Progenitor cell of endocrine pancreas (in vitro differentiated cells): ENCODE data around the gene TGFBR2. TPM values are rescaled to one million over a fixed set of nuclear protein-coding genes. Genes with fewer than 3 reads are reported as not detected.

ENCODE experiments used
- DNase-seq: peaks from one replicate; pipeline ENCODE4 v3.0.0; 2021; ENCODE audit warnings: low spot score; ENCODE audit not compliant: unreplicated experiment
- H3K27ac Mint-ChIP-seq: 2 replicates; pipeline ENCODE4 v1.8.0; 2021; ENCODE audit warnings: mild to moderate bottlenecking, moderate library complexity, mixed read lengths
- H3K27me3 Mint-ChIP-seq: 2 replicates; pipeline ENCODE4 v1.8.0; 2021; ENCODE audit warnings: mixed read lengths
- H3K36me3 Mint-ChIP-seq: 2 replicates; pipeline ENCODE4 v1.8.0; 2022; ENCODE audit warnings: mixed read lengths; ENCODE audit not compliant: insufficient read depth
- H3K4me1 Mint-ChIP-seq: 2 replicates; pipeline ENCODE4 v1.8.0; 2021; ENCODE audit warnings: low read depth, mixed read lengths
- H3K4me3 Mint-ChIP-seq: 2 replicates; pipeline ENCODE4 v1.8.0; 2021; ENCODE audit warnings: low read depth, mild to moderate bottlenecking, moderate library complexity, mixed read lengths
- H3K9me3 Mint-ChIP-seq: 2 replicates; pipeline ENCODE4 v1.8.0; 2021; ENCODE audit warnings: low read depth, mixed read lengths
- total RNA-seq: library from RNA; stranded (reverse); gene quantifications from 2 replicates; pipeline ENCODE4 v1.2.1, GENCODE V29; 2021
- TF ChIP-seq, protein P1 (sequence below): fragments of 200-600 bp; sonication (generic); IDR thresholded peaks from one replicate; pipeline ENCODE4 v1.5.0; 2021; ENCODE audit warnings: antibody characterized with exemption, mild to moderate bottlenecking; ENCODE audit not compliant: unreplicated experiment

The TGFBR2 gene
- total RNA-seq, 1 donor from 2014 or later, result 21.1 TPM

DNA sequence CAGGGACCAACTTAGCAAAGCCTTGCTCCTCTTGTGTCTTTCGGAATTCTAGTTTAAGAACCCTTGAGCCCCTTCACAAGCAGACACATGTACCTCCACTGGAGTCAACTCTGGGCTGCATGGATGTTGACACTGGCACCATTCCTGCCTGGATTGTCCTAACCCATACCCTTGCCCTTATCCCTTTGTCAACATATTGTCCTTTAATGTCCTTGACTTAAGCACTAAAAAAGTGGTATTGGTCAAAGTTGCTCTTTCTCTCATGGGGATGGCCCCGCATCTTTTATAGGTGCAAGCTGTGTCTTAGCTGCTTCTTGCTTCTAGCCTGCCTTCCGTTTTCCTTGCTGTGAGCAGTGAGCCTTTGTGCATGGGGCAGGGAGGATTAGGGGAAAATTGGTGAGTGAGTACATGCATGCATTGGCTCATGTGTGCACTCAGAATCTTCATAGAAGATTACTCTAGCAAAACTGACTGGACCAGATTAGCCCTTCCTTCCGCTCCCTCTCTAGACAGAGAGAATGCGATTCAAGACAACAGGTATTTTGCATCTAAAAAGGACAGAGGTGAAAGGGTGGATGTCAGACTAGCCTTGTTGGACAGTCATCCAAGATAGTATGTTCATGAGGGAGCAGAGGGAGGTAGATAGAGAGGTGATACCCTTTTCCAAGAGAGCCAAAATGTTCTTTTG is 42.4 kb downstream of the TGFBR2 start:
- TF ChIP-seq, protein P1, sequence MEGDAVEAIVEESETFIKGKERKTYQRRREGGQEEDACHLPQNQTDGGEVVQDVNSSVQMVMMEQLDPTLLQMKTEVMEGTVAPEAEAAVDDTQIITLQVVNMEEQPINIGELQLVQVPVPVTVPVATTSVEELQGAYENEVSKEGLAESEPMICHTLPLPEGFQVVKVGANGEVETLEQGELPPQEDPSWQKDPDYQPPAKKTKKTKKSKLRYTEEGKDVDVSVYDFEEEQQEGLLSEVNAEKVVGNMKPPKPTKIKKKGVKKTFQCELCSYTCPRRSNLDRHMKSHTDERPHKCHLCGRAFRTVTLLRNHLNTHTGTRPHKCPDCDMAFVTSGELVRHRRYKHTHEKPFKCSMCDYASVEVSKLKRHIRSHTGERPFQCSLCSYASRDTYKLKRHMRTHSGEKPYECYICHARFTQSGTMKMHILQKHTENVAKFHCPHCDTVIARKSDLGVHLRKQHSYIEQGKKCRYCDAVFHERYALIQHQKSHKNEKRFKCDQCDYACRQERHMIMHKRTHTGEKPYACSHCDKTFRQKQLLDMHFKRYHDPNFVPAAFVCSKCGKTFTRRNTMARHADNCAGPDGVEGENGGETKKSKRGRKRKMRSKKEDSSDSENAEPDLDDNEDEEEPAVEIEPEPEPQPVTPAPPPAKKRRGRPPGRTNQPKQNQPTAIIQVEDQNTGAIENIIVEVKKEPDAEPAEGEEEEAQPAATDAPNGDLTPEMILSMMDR, result no peak
- Mint-ChIP-seq H3K36me3 (peaks cover 45% of the 10 kb centered on the region), H3K4me1 (peaks cover 11% of the 10 kb centered on the region), H3K27me3 (no peaks in the 10 kb centered on the region), H3K27ac (no peak overlapping the region), H3K9me3 (no peaks in the 10 kb centered on the region), H3K4me3 (no peak overlapping the region)
- DNase-seq, result no peak

- H3K27ac Mint-ChIP-seq, result no peak overlapping the region
- TF ChIP-seq, protein P1, result no peak
- no peaks in the 10 kb centered on the region for H3K9me3 Mint-ChIP-seq
- DNase-seq, result no peak
- peaks cover 50% of the 10 kb centered on the region for H3K36me3 Mint-ChIP-seq
- H3K4me3 Mint-ChIP-seq, result no peak overlapping the region
- peaks cover 11% of the 10 kb centered on the region for H3K4me1 Mint-ChIP-seq
- H3K27me3 Mint-ChIP-seq, result no peaks in the 10 kb centered on the region
These were observed 43.3 kb downstream of the TGFBR2 start for GRCh38 chr3:30649572-30650318.

GRCh38 chr3:30650348-30650995 is 44.1 kb downstream of the TGFBR2 start:
- Mint-ChIP-seq H3K36me3 (peaks cover 48% of the 10 kb centered on the region), H3K4me3 (no peak overlapping the region)

GRCh38 chr3:30654269-30654668 is 47.9 kb downstream of the TGFBR2 start:
- Mint-ChIP-seq H3K36me3 (peaks cover 43% of the 10 kb centered on the region), H3K27me3 (no peaks in the 10 kb centered on the region), H3K4me1 (peaks cover 27% of the 10 kb centered on the region), H3K9me3 (no peaks in the 10 kb centered on the region), H3K27ac (no peak overlapping the region), H3K4me3 (no peak overlapping the region)
- DNase-seq, result no peak
- TF ChIP-seq, protein P1, result no peak

More at GRCh38 chr3:30650348-30650995, 44.1 kb downstream of the TGFBR2 start:
- no peak for DNase-seq
- TF ChIP-seq, protein P1, result no peak
- no peaks in the 10 kb centered on the region for H3K9me3 Mint-ChIP-seq
- no peak overlapping the region for H3K27ac Mint-ChIP-seq
- no peaks in the 10 kb centered on the region for H3K27me3 Mint-ChIP-seq
- H3K4me1 Mint-ChIP-seq, result peaks cover 11% of the 10 kb centered on the region

GRCh38 chr3:30655187-30655812 is 48.9 kb downstream of the TGFBR2 start:
- Mint-ChIP-seq H3K4me1 (peaks cover 23% of the 10 kb centered on the region), H3K27ac (no peak overlapping the region), H3K4me3 (no peak overlapping the region), H3K9me3 (no peaks in the 10 kb centered on the region), H3K36me3 (peaks cover 38% of the 10 kb centered on the region), H3K27me3 (no peaks in the 10 kb centered on the region)
- no peak for DNase-seq
- TF ChIP-seq, protein P1, result no peak
